Effector memory CD4-positive, alpha-beta T cell (primary cell): ENCODE measurements around the gene SPATA25.
A peak's percentile ranks its signal among the peaks of the same experiment; 100 is the strongest.

ENCODE experiments used
- DNase-seq, 3 donors: peaks; one replicate each; pipeline ENCODE4 v3.0.0-alpha.2; 2020
- H3K27ac ChIP-seq: 2 replicates; pipeline ENCODE4 v1.7.0; 2013; ENCODE audit warnings: mild to moderate bottlenecking, low read length, moderate library complexity; ENCODE audit not compliant: insufficient read depth, poor library complexity, severe bottlenecking
- H3K27me3 ChIP-seq: replicated peaks from 2 replicates; pipeline ENCODE4 v1.7.0; 2013; ENCODE audit warnings: mild to moderate bottlenecking, low read length; ENCODE audit not compliant: insufficient read depth, control insufficient read depth, poor library complexity, severe bottlenecking
- H3K36me3 ChIP-seq: 2 replicates; pipeline ENCODE4 v1.7.0; 2013; ENCODE audit warnings: mild to moderate bottlenecking, low read length, moderate library complexity; ENCODE audit not compliant: control insufficient read depth, insufficient read depth
- H3K4me1 ChIP-seq: 2 replicates; pipeline ENCODE4 v1.7.0; 2013; ENCODE audit warnings: low read length, mild to moderate bottlenecking; ENCODE audit not compliant: control insufficient read depth, insufficient read depth, poor library complexity, severe bottlenecking
- H3K4me3 ChIP-seq: 2 replicates; pipeline ENCODE4 v1.7.0; 2013; ENCODE audit warnings: low read length, low read depth, mild to moderate bottlenecking; ENCODE audit not compliant: insufficient read depth, poor library complexity, severe bottlenecking
- H3K9me3 ChIP-seq: 2 replicates; pipeline ENCODE4 v1.7.0; 2013; ENCODE audit warnings: mild to moderate bottlenecking, low read length, moderate library complexity; ENCODE audit not compliant: control insufficient read depth

Gene SPATA25

DNA sequence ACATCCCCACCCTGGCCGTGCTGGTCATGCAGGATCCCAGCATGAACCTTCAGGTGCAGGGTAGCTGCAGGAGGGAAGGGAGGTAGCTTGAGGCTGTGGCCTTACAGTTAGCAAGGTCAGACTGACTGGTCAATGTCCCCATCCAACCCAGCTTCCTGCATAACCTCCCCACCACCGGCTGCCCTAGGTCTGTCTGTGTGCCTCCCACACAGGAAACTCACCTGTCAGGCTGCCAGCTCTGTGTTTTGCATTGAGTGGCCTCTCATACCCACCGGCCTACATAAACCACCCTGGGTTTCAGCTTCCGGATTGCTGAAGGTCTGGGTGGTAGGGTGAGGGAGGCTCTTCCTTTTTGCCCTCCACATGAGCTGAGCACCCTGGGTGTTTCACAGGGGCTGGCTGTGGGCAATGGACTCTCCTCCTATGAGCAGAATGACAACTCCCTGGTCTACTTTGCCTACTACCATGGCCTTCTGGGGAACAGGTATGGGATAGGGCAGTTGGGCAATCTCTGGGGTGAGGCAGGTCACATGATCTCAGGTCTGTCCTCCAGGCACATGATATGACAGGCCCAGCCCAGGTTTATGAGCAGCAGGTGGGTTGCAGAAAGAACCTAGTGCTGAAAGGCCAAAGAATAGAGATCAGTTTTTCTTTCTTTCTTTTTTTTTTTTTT is 5.5 kb upstream of the SPATA25 start:
- Histone ChIP-seq H3K4me3 (no peak overlapping the region), H3K4me1 (peaks cover 14% of the 10 kb centered on the region), H3K27ac (no peak overlapping the region), H3K27me3 (no peaks in the 10 kb centered on the region), H3K36me3 (peaks cover 19% of the 10 kb centered on the region), H3K9me3 (no peaks in the 10 kb centered on the region)
- DNase-seq: no peak

GRCh38 chr20:45892049-45892825 is 4.8 kb upstream of the SPATA25 start:
- no peak for DNase-seq
- H3K27ac ChIP-seq: peak overlapping the region; percentile 63
- H3K9me3 ChIP-seq: no peaks in the 10 kb centered on the region
- H3K4me3 ChIP-seq: peak overlapping the region; percentile 82
- peaks cover 14% of the 10 kb centered on the region for H3K4me1 ChIP-seq
- H3K27me3 ChIP-seq: no peaks in the 10 kb centered on the region
- peaks cover 13% of the 10 kb centered on the region for H3K36me3 ChIP-seq

DNA sequence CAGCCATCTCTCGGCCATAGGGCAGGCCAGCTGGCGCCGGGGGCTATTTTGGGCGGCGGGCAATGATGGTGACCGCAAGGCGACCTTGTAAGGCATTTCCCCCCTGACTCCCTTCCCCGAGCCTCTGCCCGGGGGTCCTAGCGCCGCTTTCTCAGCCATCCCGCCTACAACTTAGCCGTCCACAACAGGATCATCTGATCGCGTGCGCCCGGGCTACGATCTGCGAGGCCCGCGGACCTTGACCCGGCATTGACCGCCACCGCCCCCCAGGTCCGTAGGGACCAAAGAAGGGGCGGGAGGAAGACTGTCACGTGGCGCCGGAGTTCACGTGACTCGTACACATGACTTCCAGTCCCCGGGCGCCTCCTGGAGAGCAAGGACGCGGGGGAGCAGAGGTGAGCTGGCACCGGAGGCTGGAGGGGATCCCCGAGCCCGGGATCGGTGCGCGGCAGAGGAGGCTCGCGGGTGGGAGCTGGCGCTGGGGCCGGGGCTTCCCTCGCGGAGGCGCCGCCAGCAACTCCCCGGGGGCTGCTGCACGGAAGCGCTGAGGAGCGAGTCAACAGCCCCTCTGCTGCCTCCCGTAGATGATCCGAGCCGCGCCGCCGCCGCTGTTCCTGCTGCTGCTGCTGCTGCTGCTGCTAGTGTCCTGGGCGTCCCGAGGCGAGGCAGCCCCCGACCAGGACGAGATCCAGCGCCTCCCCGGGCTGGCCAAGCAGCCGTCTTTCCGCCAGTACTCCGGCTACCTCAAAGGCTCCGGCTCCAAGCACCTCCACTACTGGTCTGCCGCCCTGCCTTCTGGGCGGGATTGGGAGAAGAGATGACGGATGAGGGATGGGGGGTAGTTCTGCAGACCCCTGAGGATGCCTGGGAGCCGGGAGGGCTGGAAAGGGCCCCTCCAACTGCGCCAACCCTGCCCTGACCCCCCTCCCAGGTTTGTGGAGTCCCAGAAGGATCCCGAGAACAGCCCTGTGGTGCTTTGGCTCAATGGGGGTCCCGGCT is 3.9 kb upstream of the SPATA25 start, which contains the start of the genes CTSA and NEURL2:
TSS of gene CTSA (plus strand) at position 351 of the 999 bp plus-strand sequence. CDS start at position 585, 234 bp downstream.
TSS of gene NEURL2 (minus strand) at position 224 of the 999 bp plus-strand sequence. CDS start at position 7, 217 bp downstream.
- DNase-seq: peak; percentile 76 to 79 (median 79)
- peak within 1 kb of the TSS; percentile 63 for H3K27ac ChIP-seq
- H3K36me3 ChIP-seq: peaks cover 7% of the 10 kb centered on the region
- peaks cover 14% of the 10 kb centered on the region for H3K4me1 ChIP-seq
- no peaks in the 10 kb centered on the region for H3K27me3 ChIP-seq
- no peaks in the 10 kb centered on the region for H3K9me3 ChIP-seq
- H3K4me3 ChIP-seq: peak within 1 kb of the TSS; percentile 82

GRCh38 chr20:45890077-45890984 is 2.9 kb upstream of the SPATA25 start:
- no peaks in the 10 kb centered on the region for H3K9me3 ChIP-seq
- peaks cover 15% of the 10 kb centered on the region for H3K4me1 ChIP-seq
- peaks cover 7% of the 10 kb centered on the region for H3K36me3 ChIP-seq
- peak overlapping the region; percentile 82 for H3K4me3 ChIP-seq
- peak in 1 of 3 donors; percentile 16 for DNase-seq
- H3K27me3 ChIP-seq: no peaks in the 10 kb centered on the region
- H3K27ac ChIP-seq: peak overlapping the region; percentile 63

GRCh38 chr20:45888681-45889080 is 1.3 kb upstream of the SPATA25 start:
- no peaks in the 10 kb centered on the region for H3K9me3 ChIP-seq
- H3K27ac ChIP-seq: no peak overlapping the region
- no peak for DNase-seq
- H3K4me1 ChIP-seq: peaks cover 26% of the 10 kb centered on the region
- peaks cover 5% of the 10 kb centered on the region for H3K36me3 ChIP-seq
- H3K27me3 ChIP-seq: no peaks in the 10 kb centered on the region
- no peak overlapping the region for H3K4me3 ChIP-seq

DNA sequence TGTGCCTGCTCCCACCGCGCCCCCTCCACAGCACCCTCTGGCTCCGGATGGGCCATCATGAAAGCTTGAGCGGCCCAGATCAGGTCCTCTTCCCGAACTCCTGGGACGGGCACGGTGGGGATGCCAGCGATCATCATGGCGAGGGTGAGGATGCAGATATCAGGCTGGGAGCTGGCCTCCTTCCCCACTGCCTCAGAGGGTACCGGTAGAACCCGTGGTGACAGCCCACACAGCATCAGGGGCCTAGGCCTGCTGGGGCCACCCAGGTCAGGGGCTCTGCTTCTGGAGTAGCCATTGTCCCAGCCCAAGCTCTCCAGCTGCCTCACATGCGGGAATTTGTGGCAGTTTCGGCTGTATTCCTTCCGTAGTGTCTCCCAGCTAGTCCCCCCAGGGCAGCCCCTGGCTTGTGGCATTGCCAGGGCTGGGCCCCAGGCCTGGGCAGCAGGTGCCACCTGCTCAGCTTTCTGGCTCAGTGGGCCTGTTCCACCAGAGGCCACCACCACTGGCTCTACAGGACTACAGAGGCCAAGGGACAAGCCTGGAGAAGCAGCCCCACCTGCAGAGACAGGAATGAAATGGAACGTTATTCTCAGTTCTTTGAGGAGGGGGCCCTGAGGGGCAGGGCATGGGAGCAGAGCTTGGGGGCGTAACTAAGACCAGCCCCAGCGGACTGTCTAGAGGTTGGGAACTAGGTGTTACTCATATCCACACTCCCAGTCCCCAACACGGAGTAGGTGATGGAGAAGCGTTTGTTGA is 654 bp downstream of the SPATA25 start:
- peaks cover 17% of the 10 kb centered on the region for H3K36me3 ChIP-seq
- H3K9me3 ChIP-seq: no peaks in the 10 kb centered on the region
- no peak for DNase-seq
- peaks cover 22% of the 10 kb centered on the region for H3K4me1 ChIP-seq
- no peak overlapping the region for H3K27ac ChIP-seq
- H3K27me3 ChIP-seq: no peaks in the 10 kb centered on the region
- no peak overlapping the region for H3K4me3 ChIP-seq

DNA sequence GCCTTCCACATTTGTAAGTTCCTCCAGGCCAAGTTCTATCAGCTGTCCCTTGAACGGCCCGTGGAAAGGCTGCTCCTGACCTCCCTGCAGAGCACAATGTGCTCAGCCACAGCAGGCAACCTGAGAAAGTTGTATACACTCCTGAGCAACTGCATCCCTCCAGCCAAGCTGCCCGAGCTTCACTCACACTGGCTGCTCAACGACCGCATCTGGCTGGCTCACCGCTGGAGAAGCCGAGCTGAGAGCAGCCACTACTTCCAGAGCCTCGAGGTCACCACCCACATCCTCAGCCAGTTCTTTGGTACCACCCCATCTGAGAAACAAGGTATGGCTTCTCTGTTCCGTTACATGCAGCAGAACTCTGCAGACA is 4.3 kb downstream of the SPATA25 start:
- Histone ChIP-seq H3K27ac (no peak overlapping the region), H3K4me3 (no peak overlapping the region), H3K9me3 (no peaks in the 10 kb centered on the region), H3K27me3 (no peaks in the 10 kb centered on the region), H3K36me3 (peaks cover 19% of the 10 kb centered on the region), H3K4me1 (peaks cover 21% of the 10 kb centered on the region)
- DNase-seq: no peak

- Histone ChIP-seq H3K9me3 (no peaks in the 10 kb centered on the region), H3K4me1 (peaks cover 21% of the 10 kb centered on the region), H3K27ac (no peak overlapping the region), H3K27me3 (no peaks in the 10 kb centered on the region), H3K4me3 (no peak overlapping the region), H3K36me3 (peaks cover 23% of the 10 kb centered on the region)
- no peak for DNase-seq
These were observed 4.8 kb downstream of the SPATA25 start for GRCh38 chr20:45882469-45883099.
